Astrocyte (in vitro differentiated cells and primary cell): ENCODE data around the gene TTC9B. TPM values are rescaled to one million over a fixed set of nuclear protein-coding genes. Genes with fewer than 3 reads are reported as not detected.

Source experiments
- DNase-seq: peaks from one replicate; pipeline ENCODE4 v3.0.0-alpha.2; 2010; ENCODE audit warnings: low read depth
- FAIRE-seq: peaks from 2 replicates; lab custom pipeline; 2011; peaks lifted over from hg19 to GRCh38; lab: Jason Lieb, UNC
- H2AFZ ChIP-seq: 2 replicates; pipeline ENCODE4 v1.6.0; 2012; ENCODE audit warnings: low read depth, low read length, inconsistent platforms
- H3K27ac ChIP-seq: 2 replicates; pipeline ENCODE4 v1.5.1; 2011; ENCODE audit warnings: low read depth, low read length, inconsistent platforms
- H3K27me3 ChIP-seq: 2 replicates; pipeline ENCODE4 v1.6.0; 2011; ENCODE audit warnings: low read length, inconsistent platforms; ENCODE audit not compliant: insufficient read depth
- H3K36me3 ChIP-seq: 2 replicates; pipeline ENCODE4 v1.5.1; 2011; ENCODE audit warnings: low read length, inconsistent platforms; ENCODE audit not compliant: insufficient read depth
- H3K4me1 ChIP-seq: 2 replicates; pipeline ENCODE4 v1.5.1; 2011; ENCODE audit warnings: low read length, inconsistent platforms; ENCODE audit not compliant: insufficient read depth
- H3K4me2 ChIP-seq: 2 replicates; pipeline ENCODE4 v1.6.0; 2012; ENCODE audit warnings: low read length, inconsistent platforms
- H3K4me3 ChIP-seq: 2 replicates; pipeline ENCODE4 v1.5.1; 2011; ENCODE audit warnings: low read depth, mild to moderate bottlenecking, low read length, inconsistent platforms; ENCODE audit not compliant: insufficient read depth
- H3K79me2 ChIP-seq: 2 replicates; pipeline ENCODE4 v1.6.0; 2012; ENCODE audit warnings: mild to moderate bottlenecking, low read length, inconsistent platforms; ENCODE audit not compliant: insufficient read depth
- H3K9ac ChIP-seq: 2 replicates; pipeline ENCODE4 v1.6.0; 2012; ENCODE audit warnings: mild to moderate bottlenecking, low read length, inconsistent platforms
- H3K9me3 ChIP-seq: 2 replicates; pipeline ENCODE4 v1.5.1; 2012; ENCODE audit warnings: low read depth, mild to moderate bottlenecking, low read length, inconsistent platforms; ENCODE audit not compliant: insufficient read depth
- H4K20me1 ChIP-seq: 2 replicates; pipeline ENCODE4 v1.6.0; 2012; ENCODE audit warnings: low read length, inconsistent platforms; ENCODE audit not compliant: insufficient read depth
- H3K27ac Mint-ChIP-seq: one replicate; pipeline ENCODE4 v1.8.0; 2021; ENCODE audit warnings: mild to moderate bottlenecking, mixed read lengths; ENCODE audit not compliant: unreplicated experiment
- H3K27me3 Mint-ChIP-seq: one replicate; pipeline ENCODE4 v1.8.0; 2021; ENCODE audit warnings: low read depth, mixed read lengths; ENCODE audit not compliant: unreplicated experiment
- H3K36me3 Mint-ChIP-seq: one replicate; pipeline ENCODE4 v1.8.0; 2021; ENCODE audit warnings: low read depth, mixed read lengths; ENCODE audit not compliant: unreplicated experiment
- H3K4me1 Mint-ChIP-seq: one replicate; pipeline ENCODE4 v1.8.0; 2021; ENCODE audit warnings: low read depth, mixed read lengths; ENCODE audit not compliant: unreplicated experiment
- H3K4me3 Mint-ChIP-seq: one replicate; pipeline ENCODE4 v1.8.0; 2021; ENCODE audit warnings: mild to moderate bottlenecking, moderate library complexity, mixed read lengths; ENCODE audit not compliant: unreplicated experiment
- H3K9me3 Mint-ChIP-seq: one replicate; pipeline ENCODE4 v1.8.0; 2021; ENCODE audit warnings: mild to moderate bottlenecking, mixed read lengths; ENCODE audit not compliant: unreplicated experiment
- CTCF ChIP-seq: IDR thresholded peaks from 2 replicates; pipeline ENCODE4 v1.5.1; 2011; ENCODE audit warnings: low read depth, mild to moderate bottlenecking, inconsistent platforms, low read length, moderate library complexity; ENCODE audit not compliant: insufficient read depth
- EZH2 ChIP-seq: IDR thresholded peaks from 2 replicates; pipeline ENCODE4 v1.6.1; 2012; ENCODE audit warnings: mild to moderate bottlenecking, low read length, inconsistent platforms; ENCODE audit not compliant: insufficient read depth
- total RNA-seq: library from RNA; stranded (reverse); gene quantifications from 2 replicates; pipeline ENCODE4 v1.2.1, GENCODE V29; 2021

The TTC9B gene
- total RNA-seq, 1 donor from 2014 or later, result not detected

DNA sequence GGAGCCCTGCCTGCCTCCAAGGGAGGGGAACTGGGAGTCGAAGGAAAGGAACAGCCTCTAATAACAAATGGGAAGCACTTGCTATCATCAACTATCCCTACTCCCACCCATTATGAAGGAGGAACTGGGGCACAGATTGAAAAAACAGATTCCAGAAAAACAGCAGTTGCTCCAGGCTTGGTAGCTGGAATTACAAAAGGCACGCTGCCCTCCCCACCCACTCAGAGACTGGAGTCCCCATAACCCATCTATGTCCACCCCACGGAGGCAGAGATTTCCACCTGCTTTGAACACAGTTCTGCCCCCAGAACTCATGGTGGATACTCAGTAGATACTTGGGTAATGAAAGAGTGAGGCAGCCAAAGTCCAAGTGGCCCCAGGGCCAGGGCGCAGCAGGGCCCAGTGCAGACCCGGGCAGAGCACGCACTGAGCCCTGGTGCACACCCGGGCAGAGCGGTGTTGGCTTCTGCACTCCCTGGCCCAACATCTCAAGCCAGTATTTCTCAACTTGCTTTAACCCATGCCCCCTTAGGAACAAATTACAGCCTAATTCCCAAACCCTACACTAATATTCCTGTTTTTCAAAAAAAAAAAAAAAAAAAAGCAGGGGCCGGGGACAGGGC, 27.4 kb upstream of the TTC9B start:
- H3K36me3 Mint-ChIP-seq, result peaks cover 8% of the 10 kb centered on the region
- TF ChIP-seq EZH2, result no peak

GRCh38 chr19:40244579-40245317, 26.6 kb upstream of the TTC9B start:
- no peak overlapping the region for H3K4me3 Mint-ChIP-seq
- Histone ChIP-seq H3K9me3 (no peaks in the 10 kb centered on the region), H3K79me2 (peaks cover 11% of the 10 kb centered on the region), H3K4me3 (no peak overlapping the region), H3K27me3 (no peaks in the 10 kb centered on the region), H3K36me3 (peaks cover 5% of the 10 kb centered on the region), H3K4me2 (no peak overlapping the region), H4K20me1 (peaks cover 67% of the 10 kb centered on the region), H3K27ac (no peak overlapping the region), H3K4me1 (peaks cover 9% of the 10 kb centered on the region), H2AFZ (no peak overlapping the region), H3K9ac (no peak overlapping the region)
- H3K27me3 Mint-ChIP-seq, result no peaks in the 10 kb centered on the region
- TF ChIP-seq EZH2, result no peak
- no peak for TF ChIP-seq CTCF
- H3K9me3 Mint-ChIP-seq, result no peaks in the 10 kb centered on the region
- FAIRE-seq (no peak), DNase-seq (no peak)
- no peak overlapping the region for H3K27ac Mint-ChIP-seq
- H3K36me3 Mint-ChIP-seq, result peaks cover 8% of the 10 kb centered on the region
- H3K4me1 Mint-ChIP-seq, result no peaks in the 10 kb centered on the region

More for the DNA sequence above, 27.4 kb upstream of the TTC9B start:
- no peak overlapping the region for H3K4me3 ChIP-seq
- Mint-ChIP-seq H3K27ac (no peak overlapping the region), H3K4me1 (no peaks in the 10 kb centered on the region), H3K27me3 (no peaks in the 10 kb centered on the region), H3K9me3 (no peaks in the 10 kb centered on the region), H3K4me3 (no peak overlapping the region)
- H3K9ac ChIP-seq, result no peak overlapping the region
- no peaks in the 10 kb centered on the region for H3K27me3 ChIP-seq
- H3K4me1 ChIP-seq, result peaks cover 9% of the 10 kb centered on the region
- no peak overlapping the region for H3K4me2 ChIP-seq
- peaks cover 64% of the 10 kb centered on the region for H4K20me1 ChIP-seq
- no peak for DNase-seq
- H3K27ac ChIP-seq, result no peak overlapping the region
- no peaks in the 10 kb centered on the region for H3K9me3 ChIP-seq
- no peak overlapping the region for H2AFZ ChIP-seq
- FAIRE-seq, result no peak
- H3K79me2 ChIP-seq, result peaks cover 11% of the 10 kb centered on the region
- no peaks in the 10 kb centered on the region for H3K36me3 ChIP-seq

DNA sequence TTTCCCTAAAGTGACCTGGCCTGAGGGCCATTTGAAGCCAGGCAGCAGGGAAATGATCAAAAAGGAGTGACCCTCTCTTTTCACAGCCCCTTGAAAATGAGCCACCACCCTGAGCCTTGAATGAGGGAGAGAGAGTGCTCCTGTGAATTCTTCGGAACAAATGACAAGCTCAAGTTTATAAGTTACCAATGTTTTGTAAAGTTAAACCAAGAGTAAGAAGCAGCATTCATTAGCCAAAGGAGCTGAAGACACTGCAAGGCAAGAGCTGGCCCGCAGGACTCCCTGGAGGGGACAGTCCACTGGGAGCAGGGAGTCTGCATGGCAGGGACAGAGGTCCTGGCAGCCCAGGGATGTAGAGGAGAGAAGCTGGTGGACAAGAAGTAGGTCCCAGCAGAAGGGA, 25.0 kb upstream of the TTC9B start:
- Mint-ChIP-seq H3K36me3 (peaks cover 11% of the 10 kb centered on the region), H3K9me3 (no peaks in the 10 kb centered on the region), H3K4me1 (no peaks in the 10 kb centered on the region), H3K27me3 (no peaks in the 10 kb centered on the region), H3K4me3 (no peak overlapping the region), H3K27ac (no peak overlapping the region)
- peaks cover 9% of the 10 kb centered on the region for H3K36me3 ChIP-seq
- DNase-seq (no peak), FAIRE-seq (no peak)
- no peaks in the 10 kb centered on the region for H3K27me3 ChIP-seq
- no peak overlapping the region for H3K4me3 ChIP-seq
- H3K9ac ChIP-seq, result no peak overlapping the region
- no peak overlapping the region for H2AFZ ChIP-seq
- peaks cover 76% of the 10 kb centered on the region for H4K20me1 ChIP-seq
- peaks cover 9% of the 10 kb centered on the region for H3K4me1 ChIP-seq
- TF ChIP-seq EZH2 (no peak), CTCF (no peak)
- H3K27ac ChIP-seq, result no peak overlapping the region
- peaks cover 11% of the 10 kb centered on the region for H3K79me2 ChIP-seq
- no peaks in the 10 kb centered on the region for H3K9me3 ChIP-seq
- H3K4me2 ChIP-seq, result no peak overlapping the region
